Measurements from ENCODE around the gene DCUN1D3.
A peak's percentile ranks its signal among the peaks of the same experiment; 100 is the strongest.

The DCUN1D3 gene

GRCh38 chr16:20875355-20875650 is 24.9 kb downstream of the DCUN1D3 start:
- Histone ChIP-seq H3K27ac (ENCODE audit: insufficient read depth, low read depth, low read length, poor library complexity, severe bottlenecking) (no peak overlapping the region), H3K9me3 (ENCODE audit: control insufficient read depth, low read length) (no peaks in the 10 kb centered on the region), H3K4me1 (ENCODE audit: control insufficient read depth, insufficient read depth, low read length) (peaks cover 8% of the 10 kb centered on the region), H3K4me3 (ENCODE audit: insufficient read depth, low read depth, low read length) (no peak overlapping the region), H3K36me3 (ENCODE audit: control insufficient read depth, insufficient read depth, low read length) (no peaks in the 10 kb centered on the region), H3K27me3 (ENCODE audit: control insufficient read depth, insufficient read depth, low read length, poor library complexity, severe bottlenecking) (no peaks in the 10 kb centered on the region)
- 90 to 100% methylated on average over 1 of the region's 1 CpG for WGBS, 2 experiments

- 91 to 97% methylated on average over 3 to 4 of the region's 4 CpGs for WGBS, 2 experiments
- H3K9me3 ChIP-seq (ENCODE audit: control insufficient read depth, low read length): no peaks in the 10 kb centered on the region
- H3K27ac ChIP-seq (ENCODE audit: insufficient read depth, low read depth, low read length, poor library complexity, severe bottlenecking): no peak overlapping the region
- H3K4me3 ChIP-seq (ENCODE audit: insufficient read depth, low read depth, low read length): no peak overlapping the region
- H3K4me1 ChIP-seq (ENCODE audit: control insufficient read depth, insufficient read depth, low read length): peaks cover 7% of the 10 kb centered on the region
- no peaks in the 10 kb centered on the region for H3K27me3 ChIP-seq (ENCODE audit: control insufficient read depth, insufficient read depth, low read length, poor library complexity, severe bottlenecking)
- H3K36me3 ChIP-seq (ENCODE audit: control insufficient read depth, insufficient read depth, low read length): no peaks in the 10 kb centered on the region
These were observed 26.0 kb downstream of the DCUN1D3 start for GRCh38 chr16:20874088-20874581.

- Histone ChIP-seq H3K27ac (ENCODE audit: insufficient read depth, low read depth, low read length, poor library complexity, severe bottlenecking) (no peak overlapping the region), H3K9me3 (ENCODE audit: control insufficient read depth, low read length) (no peaks in the 10 kb centered on the region), H3K36me3 (ENCODE audit: control insufficient read depth, insufficient read depth, low read length) (no peaks in the 10 kb centered on the region), H3K4me1 (ENCODE audit: control insufficient read depth, insufficient read depth, low read length) (no peaks in the 10 kb centered on the region), H3K27me3 (ENCODE audit: control insufficient read depth, insufficient read depth, low read length, poor library complexity, severe bottlenecking) (no peaks in the 10 kb centered on the region), H3K4me3 (ENCODE audit: insufficient read depth, low read depth, low read length) (no peak overlapping the region)
- WGBS, 2 experiments: 89 to 95% methylated on average over 3 of the region's 3 CpGs
These were observed 26.8 kb downstream of the DCUN1D3 start for GRCh38 chr16:20873331-20873730.

GRCh38 chr16:20871941-20872815 is 28.0 kb downstream of the DCUN1D3 start:
- no peak overlapping the region for H3K27ac ChIP-seq (ENCODE audit: insufficient read depth, low read depth, low read length, poor library complexity, severe bottlenecking)
- H3K9me3 ChIP-seq (ENCODE audit: control insufficient read depth, low read length): no peaks in the 10 kb centered on the region
- H3K4me1 ChIP-seq (ENCODE audit: control insufficient read depth, insufficient read depth, low read length): no peaks in the 10 kb centered on the region
- no peak overlapping the region for H3K4me3 ChIP-seq (ENCODE audit: insufficient read depth, low read depth, low read length)
- H3K27me3 ChIP-seq (ENCODE audit: control insufficient read depth, insufficient read depth, low read length, poor library complexity, severe bottlenecking): no peaks in the 10 kb centered on the region
- no peaks in the 10 kb centered on the region for H3K36me3 ChIP-seq (ENCODE audit: control insufficient read depth, insufficient read depth, low read length)
- 94 to 96% methylated on average over 9 of the region's 9 CpGs for WGBS, 2 experiments

- Histone ChIP-seq H3K4me1 (ENCODE audit: control insufficient read depth, insufficient read depth, low read length) (peaks cover 6% of the 10 kb centered on the region), H3K27ac (ENCODE audit: insufficient read depth, low read depth, low read length, poor library complexity, severe bottlenecking) (no peak overlapping the region), H3K36me3 (ENCODE audit: control insufficient read depth, insufficient read depth, low read length) (no peaks in the 10 kb centered on the region), H3K27me3 (ENCODE audit: control insufficient read depth, insufficient read depth, low read length, poor library complexity, severe bottlenecking) (no peaks in the 10 kb centered on the region), H3K4me3 (ENCODE audit: insufficient read depth, low read depth, low read length) (no peak overlapping the region), H3K9me3 (ENCODE audit: control insufficient read depth, low read length) (no peaks in the 10 kb centered on the region)
- 45 to 48% methylated on average over 2 of the region's 2 CpGs for WGBS, 2 experiments
These were observed 28.9 kb downstream of the DCUN1D3 start for GRCh38 chr16:20871258-20871657.

GRCh38 chr16:20870122-20870820 is 29.9 kb downstream of the DCUN1D3 start:
- WGBS, 2 experiments: 91 to 96% methylated on average over 2 of the region's 2 CpGs
- Histone ChIP-seq H3K9me3 (ENCODE audit: control insufficient read depth, low read length) (no peaks in the 10 kb centered on the region), H3K27ac (ENCODE audit: insufficient read depth, low read depth, low read length, poor library complexity, severe bottlenecking) (no peak overlapping the region), H3K36me3 (ENCODE audit: control insufficient read depth, insufficient read depth, low read length) (no peaks in the 10 kb centered on the region), H3K4me3 (ENCODE audit: insufficient read depth, low read depth, low read length) (no peak overlapping the region), H3K27me3 (ENCODE audit: control insufficient read depth, insufficient read depth, low read length, poor library complexity, severe bottlenecking) (no peaks in the 10 kb centered on the region), H3K4me1 (ENCODE audit: control insufficient read depth, insufficient read depth, low read length) (peaks cover 14% of the 10 kb centered on the region)

GRCh38 chr16:20868890-20869289 is 31.3 kb downstream of the DCUN1D3 start:
- no peaks in the 10 kb centered on the region for H3K9me3 ChIP-seq (ENCODE audit: control insufficient read depth, low read length)
- H3K27me3 ChIP-seq (ENCODE audit: control insufficient read depth, insufficient read depth, low read length, poor library complexity, severe bottlenecking): no peaks in the 10 kb centered on the region
- H3K27ac ChIP-seq (ENCODE audit: insufficient read depth, low read depth, low read length, poor library complexity, severe bottlenecking): no peak overlapping the region
- no peaks in the 10 kb centered on the region for H3K36me3 ChIP-seq (ENCODE audit: control insufficient read depth, insufficient read depth, low read length)
- 59 to 60% methylated on average over 3 of the region's 3 CpGs for WGBS, 2 experiments
- H3K4me3 ChIP-seq (ENCODE audit: insufficient read depth, low read depth, low read length): no peak overlapping the region
- peaks cover 14% of the 10 kb centered on the region for H3K4me1 ChIP-seq (ENCODE audit: control insufficient read depth, insufficient read depth, low read length)

- H3K27me3 ChIP-seq (ENCODE audit: control insufficient read depth, insufficient read depth, low read length, poor library complexity, severe bottlenecking): no peaks in the 10 kb centered on the region
- no peak overlapping the region for H3K4me3 ChIP-seq (ENCODE audit: insufficient read depth, low read depth, low read length)
- H3K4me1 ChIP-seq (ENCODE audit: control insufficient read depth, insufficient read depth, low read length): peaks cover 14% of the 10 kb centered on the region
- WGBS, 2 experiments: 97 to 98% methylated on average over 2 of the region's 2 CpGs
- no peak overlapping the region for H3K27ac ChIP-seq (ENCODE audit: insufficient read depth, low read depth, low read length, poor library complexity, severe bottlenecking)
- H3K36me3 ChIP-seq (ENCODE audit: control insufficient read depth, insufficient read depth, low read length): no peaks in the 10 kb centered on the region
- H3K9me3 ChIP-seq (ENCODE audit: control insufficient read depth, low read length): no peaks in the 10 kb centered on the region
These were observed 32.6 kb downstream of the DCUN1D3 start for GRCh38 chr16:20867585-20867984.

- Histone ChIP-seq H3K4me1 (ENCODE audit: control insufficient read depth, insufficient read depth, low read length) (peaks cover 14% of the 10 kb centered on the region), H3K27ac (ENCODE audit: insufficient read depth, low read depth, low read length, poor library complexity, severe bottlenecking) (no peak overlapping the region), H3K4me3 (ENCODE audit: insufficient read depth, low read depth, low read length) (no peak overlapping the region), H3K36me3 (ENCODE audit: control insufficient read depth, insufficient read depth, low read length) (no peaks in the 10 kb centered on the region), H3K27me3 (ENCODE audit: control insufficient read depth, insufficient read depth, low read length, poor library complexity, severe bottlenecking) (no peaks in the 10 kb centered on the region), H3K9me3 (ENCODE audit: control insufficient read depth, low read length) (no peaks in the 10 kb centered on the region)
- WGBS, 2 experiments: 93 to 96% methylated on average over 3 of the region's 3 CpGs
These were observed 33.4 kb downstream of the DCUN1D3 start for GRCh38 chr16:20866801-20867200.

GRCh38 chr16:20866145-20866772 is 33.9 kb downstream of the DCUN1D3 start:
- Histone ChIP-seq H3K9me3 (ENCODE audit: control insufficient read depth, low read length) (no peaks in the 10 kb centered on the region), H3K4me1 (ENCODE audit: control insufficient read depth, insufficient read depth, low read length) (peaks cover 14% of the 10 kb centered on the region), H3K4me3 (ENCODE audit: insufficient read depth, low read depth, low read length) (no peak overlapping the region), H3K27ac (ENCODE audit: insufficient read depth, low read depth, low read length, poor library complexity, severe bottlenecking) (peak overlapping the region; percentile 30), H3K36me3 (ENCODE audit: control insufficient read depth, insufficient read depth, low read length) (no peaks in the 10 kb centered on the region), H3K27me3 (ENCODE audit: control insufficient read depth, insufficient read depth, low read length, poor library complexity, severe bottlenecking) (no peaks in the 10 kb centered on the region)
- WGBS, 2 experiments: 67 to 76% methylated on average over 6 of the region's 6 CpGs
